PC-9 (cell line): Measurements from ENCODE around the gene TTF2. TPM values are rescaled to one million over a fixed set of nuclear protein-coding genes. Genes with fewer than 3 reads are reported as not detected.

Source experiments
- BruUV-seq: library from RNA; stranded (reverse); fragments of 400-500 nt; replicated peaks from 2 replicates; lab custom pipeline; 2021; lab: Mats Ljungman, UMichigan
- CTCF ChIA-PET: fragments of 300-600 bp; sonication (Branson Sonifier 250); formaldehyde crosslinking; loops from one replicate; lab custom pipeline; 2022; ENCODE audit warnings: antibody characterized with exemption; lab: Charles Lee
- POLR2A ChIA-PET: fragments of 300-600 bp; sonication (Branson Sonifier 250); formaldehyde crosslinking; loops from one replicate; lab custom pipeline; 2022; ENCODE audit warnings: antibody characterized with exemption; ENCODE audit not compliant: unreplicated experiment; lab: Charles Lee
- DNase-seq, 2 experiments: peaks; one replicate each; pipeline versions ENCODE4 v3.0.0 to v3.0.0-alpha.2; 2015 to 2022; ENCODE audit warnings: mixed read lengths in 1 of 2
- H2AFZ ChIP-seq: fragments of 200-600 bp; sonication (generic); 2 replicates; pipeline ENCODE4 v1.8.1; 2017; ENCODE audit warnings: antibody characterized with exemption
- H3F3A ChIP-seq: fragments of 200-600 bp; sonication (generic); 2 replicates; pipeline ENCODE4 v1.8.1; 2017; ENCODE audit warnings: antibody characterized with exemption, mild to moderate bottlenecking, low read depth; ENCODE audit not compliant: insufficient read depth
- H3K27ac ChIP-seq: fragments of 200-600 bp; sonication (generic); 2 replicates; pipeline ENCODE4 v1.6.1; 2016; ENCODE audit warnings: mixed run types
- H3K27me3 ChIP-seq: fragments of 200-600 bp; sonication (generic); 2 replicates; pipeline ENCODE4 v1.6.1; 2016; ENCODE audit warnings: low read depth, mixed run types; ENCODE audit not compliant: insufficient read depth
- H3K36me3 ChIP-seq: fragments of 200-600 bp; sonication (generic); 2 replicates; pipeline ENCODE4 v1.6.1; 2016; ENCODE audit warnings: low read depth, mixed run types
- H3K4me1 ChIP-seq: fragments of 200-600 bp; sonication (generic); replicated peaks from 2 replicates; pipeline ENCODE4 v1.6.1; 2016; ENCODE audit warnings: mixed run types; ENCODE audit not compliant: insufficient read depth
- H3K4me2 ChIP-seq: fragments of 200-600 bp; sonication (generic); 2 replicates; pipeline ENCODE4 v1.6.1; 2017; ENCODE audit warnings: mixed run types
- H3K4me3 ChIP-seq: fragments of 200-600 bp; sonication (generic); 2 replicates; pipeline ENCODE4 v1.6.1; 2016; ENCODE audit warnings: mixed run types
- H3K79me2 ChIP-seq: fragments of 200-600 bp; sonication (generic); 2 replicates; pipeline ENCODE4 v1.6.1; 2017; ENCODE audit warnings: low read depth, mixed run types
- H3K9me2 ChIP-seq: fragments of 200-600 bp; sonication (generic); 2 replicates; pipeline ENCODE4 v1.8.1; 2017; ENCODE audit warnings: mild to moderate bottlenecking; ENCODE audit not compliant: insufficient read depth
- H3K9me3 ChIP-seq: fragments of 200-600 bp; sonication (generic); 2 replicates; pipeline ENCODE4 v1.8.1; 2016; ENCODE audit warnings: low read depth; ENCODE audit not compliant: insufficient read depth
- H4K20me1 ChIP-seq: fragments of 200-600 bp; sonication (generic); 2 replicates; pipeline ENCODE4 v1.8.1; 2017; ENCODE audit not compliant: insufficient read depth
- EZH2 ChIP-seq: fragments of 200-600 bp; sonication (generic); IDR thresholded peaks from 2 replicates; pipeline ENCODE4 v1.8.0; 2017; ENCODE audit warnings: antibody characterized with exemption, low read depth
- intact Hi-C: fragments of 100-400 bp; cut with micrococcal nuclease; formaldehyde crosslinking; loops from one replicate; pipeline ENCODE4 v1.10.0; 2022; ENCODE audit not compliant: unreplicated experiment
- total RNA-seq: library from RNA; stranded (reverse); gene quantifications from 2 replicates; pipeline ENCODE4 v1.2.3, GENCODE V29; 2021
- TF ChIP-seq, protein P1 (sequence below): fragments of 200-600 bp; sonication (generic); conservative IDR thresholded peaks from 2 replicates; pipeline ENCODE4 v1.6.1; 2017; ENCODE audit warnings: mixed run types, antibody characterized with exemption, mild to moderate bottlenecking, moderate library complexity

Gene TTF2
- total RNA-seq, 1 experiment from 2014 or later, result 62.2 TPM

DNA sequence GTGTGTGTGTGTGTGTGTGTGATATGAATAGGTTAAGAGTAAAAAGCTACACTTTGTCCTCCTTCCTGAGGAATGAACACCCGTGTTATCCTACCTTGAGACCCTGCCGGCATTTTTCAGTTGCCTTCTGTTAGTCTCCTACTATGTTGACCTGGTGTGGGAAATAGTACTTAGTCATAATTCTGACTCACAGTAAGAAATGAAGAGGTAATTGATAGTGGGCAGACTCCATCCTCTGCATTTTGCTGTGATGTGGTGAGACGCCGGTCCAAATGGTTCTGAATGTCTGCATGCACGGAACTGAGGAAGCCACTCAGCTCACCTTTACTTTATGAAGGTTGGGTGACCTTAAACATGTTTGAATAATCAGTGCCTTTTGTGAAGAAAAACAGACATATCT lies 45.9 kb upstream of the TTF2 start:
- Histone ChIP-seq H3F3A (peaks cover 9% of the 10 kb centered on the region), H2AFZ (no peak overlapping the region), H3K27me3 (no peaks in the 10 kb centered on the region), H3K4me1 (peaks cover 20% of the 10 kb centered on the region), H3K27ac (no peak overlapping the region), H3K9me3 (no peaks in the 10 kb centered on the region), H3K9me2 (no peaks in the 10 kb centered on the region), H3K4me2 (no peak overlapping the region), H3K36me3 (no peaks in the 10 kb centered on the region), H3K4me3 (no peak overlapping the region), H3K79me2 (no peaks in the 10 kb centered on the region), H4K20me1 (no peaks in the 10 kb centered on the region)
- ChIA-PET POLR2A (interaction anchor here (0.7 kb wide), 2 partner anchors 134 to 909 kb away, joined by 5 to 9 read pairs; no protein-coding TSS in a partner anchor), CTCF (no interaction called here)
- intact Hi-C loops, result no loop called here
- BruUV-seq, result no TSS peak
- TF ChIP-seq, protein P1, sequence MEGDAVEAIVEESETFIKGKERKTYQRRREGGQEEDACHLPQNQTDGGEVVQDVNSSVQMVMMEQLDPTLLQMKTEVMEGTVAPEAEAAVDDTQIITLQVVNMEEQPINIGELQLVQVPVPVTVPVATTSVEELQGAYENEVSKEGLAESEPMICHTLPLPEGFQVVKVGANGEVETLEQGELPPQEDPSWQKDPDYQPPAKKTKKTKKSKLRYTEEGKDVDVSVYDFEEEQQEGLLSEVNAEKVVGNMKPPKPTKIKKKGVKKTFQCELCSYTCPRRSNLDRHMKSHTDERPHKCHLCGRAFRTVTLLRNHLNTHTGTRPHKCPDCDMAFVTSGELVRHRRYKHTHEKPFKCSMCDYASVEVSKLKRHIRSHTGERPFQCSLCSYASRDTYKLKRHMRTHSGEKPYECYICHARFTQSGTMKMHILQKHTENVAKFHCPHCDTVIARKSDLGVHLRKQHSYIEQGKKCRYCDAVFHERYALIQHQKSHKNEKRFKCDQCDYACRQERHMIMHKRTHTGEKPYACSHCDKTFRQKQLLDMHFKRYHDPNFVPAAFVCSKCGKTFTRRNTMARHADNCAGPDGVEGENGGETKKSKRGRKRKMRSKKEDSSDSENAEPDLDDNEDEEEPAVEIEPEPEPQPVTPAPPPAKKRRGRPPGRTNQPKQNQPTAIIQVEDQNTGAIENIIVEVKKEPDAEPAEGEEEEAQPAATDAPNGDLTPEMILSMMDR, result no peak
- no peak for TF ChIP-seq EZH2
- DNase-seq, result no peak

- no TSS peak for BruUV-seq
- no peaks in the 10 kb centered on the region for H3K36me3 ChIP-seq
- CTCF ChIA-PET, result no interaction called here
Measured at GRCh38 chr1:117015724-117016123, 44.4 kb upstream of the TTF2 start.

DNA sequence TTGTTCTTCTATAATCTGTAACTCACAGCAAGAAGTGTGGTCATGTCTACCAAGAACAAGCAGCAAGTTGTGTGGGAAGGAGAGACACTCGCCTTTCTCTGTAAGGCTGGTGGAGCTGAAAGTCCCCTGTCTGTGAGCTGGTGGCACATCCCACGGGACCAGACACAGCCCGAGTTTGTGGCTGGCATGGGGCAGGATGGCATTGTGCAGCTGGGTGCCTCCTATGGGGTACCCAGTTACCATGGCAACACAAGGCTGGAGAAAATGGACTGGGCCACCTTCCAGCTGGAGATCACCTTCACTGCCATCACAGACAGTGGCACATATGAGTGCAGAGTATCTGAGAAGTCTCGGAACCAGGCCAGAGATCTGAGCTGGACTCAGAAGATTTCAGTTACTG lies 43.1 kb upstream of the TTF2 start:
- Histone ChIP-seq H3F3A (peaks cover 9% of the 10 kb centered on the region), H3K4me1 (peaks cover 20% of the 10 kb centered on the region), H3K27me3 (no peaks in the 10 kb centered on the region), H3K4me3 (no peak overlapping the region), H3K9me3 (no peaks in the 10 kb centered on the region), H2AFZ (no peak overlapping the region), H3K36me3 (no peaks in the 10 kb centered on the region), H3K4me2 (no peak overlapping the region), H3K27ac (no peak overlapping the region), H4K20me1 (no peaks in the 10 kb centered on the region), H3K79me2 (no peaks in the 10 kb centered on the region), H3K9me2 (no peaks in the 10 kb centered on the region)
- CTCF ChIA-PET, result no interaction called here
- POLR2A ChIA-PET, result interaction anchor here (0.5 kb wide), 1 partner anchor 988 kb away, joined by 3 read pairs; no protein-coding TSS in a partner anchor
- no peak for DNase-seq
- TF ChIP-seq EZH2, result no peak
- TF ChIP-seq, protein P1, result no peak
- intact Hi-C loops, result no loop called here
- BruUV-seq, result no TSS peak

More at GRCh38 chr1:117015724-117016123, 44.4 kb upstream of the TTF2 start:
- no peaks in the 10 kb centered on the region for H3K27me3 ChIP-seq
- H3K79me2 ChIP-seq, result no peaks in the 10 kb centered on the region
- H3K4me3 ChIP-seq, result no peak overlapping the region
- H3K9me3 ChIP-seq, result no peaks in the 10 kb centered on the region
- no peak for DNase-seq
- H3K4me2 ChIP-seq, result no peak overlapping the region
- peaks cover 20% of the 10 kb centered on the region for H3K4me1 ChIP-seq
- H4K20me1 ChIP-seq, result no peaks in the 10 kb centered on the region
- H3K27ac ChIP-seq, result no peak overlapping the region
- no peaks in the 10 kb centered on the region for H3K9me2 ChIP-seq
- no peak for TF ChIP-seq EZH2
- TF ChIP-seq, protein P1, result no peak
- peaks cover 9% of the 10 kb centered on the region for H3F3A ChIP-seq
- POLR2A ChIA-PET, result no interaction called here
- intact Hi-C loops, result no loop called here
- H2AFZ ChIP-seq, result no peak overlapping the region
